LNCAP (cell line): ENCODE data around the gene FBXL19.

Experiments
- CTCF ChIP-seq: fragments of 450-650 bp; IDR thresholded peaks from 2 replicates; pipeline ENCODE4 v1.5.1; 2017; ENCODE audit warnings: mild to moderate bottlenecking

Gene FBXL19

GRCh38 chr16:30987581-30988190 is 64.3 kb downstream of the FBXL19 start:
- TF ChIP-seq CTCF = no peak

GRCh38 chr16:30989469-30990047 is 66.2 kb downstream of the FBXL19 start:
- TF ChIP-seq CTCF = no peak

- no peak for TF ChIP-seq CTCF
Measured at GRCh38 chr16:30990105-30990504, 66.7 kb downstream of the FBXL19 start.

GRCh38 chr16:30991052-30991451 is 67.7 kb downstream of the FBXL19 start:
- TF ChIP-seq CTCF = no peak

- TF ChIP-seq CTCF = no peak
Measured at GRCh38 chr16:30992276-30992780, 69.0 kb downstream of the FBXL19 start.

GRCh38 chr16:30992931-30993816 is 69.8 kb downstream of the FBXL19 start:
- TF ChIP-seq CTCF = no peak

- TF ChIP-seq CTCF = no peak
Measured at GRCh38 chr16:30995927-30996323, 72.6 kb downstream of the FBXL19 start.
